ENCODE results near the gene NDUFB4.

GRCh38 chr3:120596116-120596852 lies at the start of gene NDUFB4:
- TF ChIP-seq CTCF (optimal IDR thresholded peaks at IDR 0.05 in 1 of 3, IDR thresholded peaks at IDR 0.05 in 1 of 3, conservative IDR thresholded peaks at IDR 0.05 in 1 of 3; ENCODE audit: extremely low read depth in 1 of 3, insufficient read depth in 2 of 3, low read length in 3 of 3) (no peak), EZH2 (IDR thresholded peaks at IDR 0.05; ENCODE audit: low read length) (no peak)
